Right hindlimb (tissue), 1 donor: Measurements from ENCODE around the gene RNASE9.
"Not testable (repeated sequence)": the region's sequence is repeated elsewhere in the genome, so short reads cannot be mapped to it uniquely, and the experiment has no call there.

Experiments
- DNase-seq: peaks from one replicate; pipeline ENCODE4 v3.0.0-alpha.2; 2018

RNASE9 gene

DNA sequence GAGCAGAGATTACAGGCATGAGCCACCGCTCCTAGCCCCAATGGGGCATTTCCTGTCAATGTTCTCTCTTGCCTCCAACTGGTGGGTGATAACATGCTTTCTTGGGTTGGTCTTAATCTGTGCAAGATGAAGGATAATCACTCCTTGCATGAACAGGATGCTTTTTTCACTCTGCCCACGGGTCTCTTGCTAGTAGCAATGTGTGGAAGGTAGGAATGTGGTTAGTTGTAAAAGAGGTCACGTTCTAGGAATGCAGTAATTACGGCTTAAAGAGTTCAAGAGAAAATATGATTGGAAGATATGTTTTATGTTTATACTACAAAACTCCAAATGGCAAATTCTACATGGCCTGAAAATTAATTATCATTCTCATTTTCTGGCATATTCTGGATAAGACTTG is 45.0 kb downstream of the RNASE9 start:
- DNase-seq: no peak

DNA sequence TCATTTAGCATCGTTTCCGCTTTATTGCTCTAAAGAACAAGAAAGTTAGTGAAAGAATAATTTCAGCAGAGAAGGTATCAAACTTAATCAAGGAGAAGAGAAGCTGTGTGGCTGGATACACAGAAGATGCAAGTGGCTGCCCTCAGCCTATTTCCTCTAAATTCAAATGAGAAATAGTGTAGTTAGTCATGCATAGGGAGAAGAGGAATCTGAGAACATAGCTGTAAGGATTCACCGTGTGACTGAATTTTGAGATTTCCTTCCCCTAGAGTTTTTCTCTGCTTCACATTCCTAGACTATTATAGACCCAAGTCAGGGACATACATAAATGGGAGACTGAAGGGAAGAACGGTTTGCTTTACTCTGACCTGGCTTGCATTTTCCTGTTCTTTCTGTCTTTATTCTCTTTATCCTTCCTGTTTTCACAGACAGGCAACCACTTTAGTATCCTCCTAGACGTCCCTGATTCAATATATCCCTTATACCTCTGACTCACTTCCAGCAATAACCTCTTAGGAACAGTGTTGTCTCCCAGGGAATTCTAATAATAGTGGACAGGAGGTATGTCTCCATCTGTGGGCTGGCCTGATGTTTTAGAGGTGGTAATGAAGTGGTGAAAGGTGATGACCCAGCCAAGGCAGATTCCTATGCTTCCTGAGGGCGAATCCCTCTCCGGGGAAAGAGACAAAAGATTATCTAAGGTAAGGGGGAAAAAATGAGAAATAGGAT is 48.5 kb downstream of the RNASE9 start:
- no peak for DNase-seq

GRCh38 chr14:20508367-20508766 is 52.5 kb downstream of the RNASE9 start:
- DNase-seq: no peak

GRCh38 chr14:20507537-20507936 is 53.3 kb downstream of the RNASE9 start:
- DNase-seq: not testable (repeated sequence)

DNA sequence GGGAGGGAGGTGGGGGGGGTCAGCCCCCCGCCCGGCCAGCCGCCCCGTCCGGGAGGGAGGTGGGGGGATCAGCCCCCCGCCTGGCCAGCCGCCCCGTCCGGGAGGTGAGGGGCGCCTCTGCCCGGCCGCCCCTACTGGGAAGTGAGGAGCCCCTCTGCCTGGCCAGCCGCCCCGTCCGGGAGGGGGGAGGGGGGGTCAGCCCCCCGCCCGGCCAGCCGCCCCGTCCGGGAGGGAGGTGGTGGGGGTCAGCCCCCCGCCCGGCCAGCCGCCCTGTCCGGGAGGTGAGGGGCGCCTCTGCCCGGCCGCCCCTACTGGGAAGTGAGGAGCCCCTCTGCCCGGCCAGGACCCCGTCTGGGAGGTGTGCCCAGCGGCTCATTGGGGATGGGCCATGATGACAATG is 54.1 kb downstream of the RNASE9 start:
- DNase-seq: not testable (repeated sequence)

DNA sequence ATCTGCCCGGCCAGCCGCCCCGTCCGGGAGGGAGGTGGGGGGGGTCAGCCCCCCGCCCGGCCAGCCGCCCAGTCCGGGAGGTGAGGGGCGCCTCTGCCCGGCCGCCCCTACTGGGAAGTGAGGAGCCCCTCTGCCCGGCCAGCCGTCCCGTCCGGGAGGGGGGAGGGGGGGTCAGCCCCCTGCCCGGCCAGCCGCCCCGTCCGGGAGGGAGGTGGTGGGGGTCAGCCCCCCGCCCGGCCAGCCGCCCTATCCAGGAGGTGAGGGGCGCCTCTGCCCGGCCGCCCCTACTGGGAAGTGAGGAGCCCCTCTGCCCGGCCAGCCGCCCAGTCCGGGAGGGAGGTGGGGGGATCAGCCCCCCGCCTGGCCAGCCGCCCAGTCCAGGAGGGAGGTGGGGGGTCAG is 54.6 kb downstream of the RNASE9 start:
- not testable (repeated sequence) for DNase-seq
